H1 (cell line): Measurements from ENCODE around the gene OLFM1. TPM values are rescaled to one million over a fixed set of nuclear protein-coding genes. Genes with fewer than 3 reads are reported as not detected.

Experiments used
- CTCF ChIA-PET: fragments of 300-600 bp; sonication (Branson Sonifier 250); formaldehyde crosslinking; loops from one replicate; lab custom pipeline; 2021; ENCODE audit not compliant: partially characterized antibody; lab: Charles Lee
- POLR2A ChIA-PET: fragments of 300-600 bp; sonication (Branson Sonifier 250); formaldehyde crosslinking; loops from one replicate; lab custom pipeline; 2021; ENCODE audit warnings: inconsistent platforms; ENCODE audit not compliant: partially characterized antibody; lab: Charles Lee
- DNase-seq, 2 experiments: peaks; one replicate each; pipeline versions ENCODE4 v3.0.0 to v3.0.0-alpha.2; 2010 to 2022; ENCODE audit warnings: low spot score in 2 of 2, low read depth in 1 of 2, mixed read lengths in 1 of 2
- FAIRE-seq: peaks from 2 replicates; lab custom pipeline; 2011; peaks lifted over from hg19 to GRCh38; lab: Jason Lieb, UNC
- H2AFZ ChIP-seq: 2 replicates; pipeline ENCODE4 v1.8.1; 2012; ENCODE audit warnings: low read length, inconsistent platforms
- H2AK5ac ChIP-seq: 2 replicates; pipeline ENCODE4 v1.6.1; 2013; ENCODE audit warnings: low read depth, low read length
- H2BK120ac ChIP-seq: replicated peaks from 2 replicates; pipeline ENCODE3; 2013; ENCODE audit warnings: low read depth, low read length, inconsistent platforms
- H2BK12ac ChIP-seq: 2 replicates; pipeline ENCODE4 v1.6.1; 2013; ENCODE audit warnings: low read depth, low read length
- H2BK15ac ChIP-seq: 2 replicates; pipeline ENCODE4 v1.6.1; 2013; ENCODE audit warnings: low read length
- H2BK20ac ChIP-seq: 2 replicates; pipeline ENCODE4 v1.6.1; 2013; ENCODE audit warnings: low read length
- H2BK5ac ChIP-seq: 2 replicates; pipeline ENCODE4 v1.6.1; 2013; ENCODE audit warnings: low read depth, low read length
- H3K14ac ChIP-seq: 2 replicates; pipeline ENCODE4 v1.6.1; 2013; ENCODE audit warnings: inconsistent platforms; ENCODE audit not compliant: insufficient read length
- H3K18ac ChIP-seq: 2 replicates; pipeline ENCODE4 v1.6.1; 2013; ENCODE audit warnings: low read length; ENCODE audit errors: extremely low read depth
- H3K23ac ChIP-seq: 2 replicates; pipeline ENCODE4 v1.6.1; 2013; ENCODE audit warnings: inconsistent platforms; ENCODE audit not compliant: insufficient read length
- H3K23me2 ChIP-seq: 2 replicates; pipeline ENCODE4 v1.6.1; 2013; ENCODE audit warnings: low read depth, low read length
- H3K27ac ChIP-seq: 2 replicates; pipeline ENCODE4 v1.6.1; 2011; ENCODE audit warnings: low read depth, low read length, inconsistent platforms
- H3K27me3 ChIP-seq, 4 experiments: replicated peaks in 1 of 4; 1 replicate in 1 of 4; 2 replicates in 3 of 4; pipeline versions ENCODE4 v1.6.1 to v1.8.1; 2011 to 2013; ENCODE audit warnings: low read length in 3 of 4, mild to moderate bottlenecking in 3 of 4, inconsistent platforms in 2 of 4, mixed read lengths in 2 of 4, moderate library complexity in 1 of 4; ENCODE audit not compliant: control insufficient read depth in 3 of 4, insufficient read depth in 3 of 4; ENCODE audit errors: extremely low read depth in 1 of 4
- H3K36me3 ChIP-seq, 4 experiments: 2 replicates each; pipeline versions ENCODE4 v1.6.1 to v1.8.1; 2011 to 2013; ENCODE audit warnings: mild to moderate bottlenecking in 4 of 4, low read length in 3 of 4, moderate library complexity in 2 of 4, control low read depth in 1 of 4, inconsistent platforms in 1 of 4; ENCODE audit not compliant: insufficient read depth in 4 of 4, control insufficient read depth in 2 of 4
- H3K4ac ChIP-seq: replicated peaks from 2 replicates; pipeline ENCODE3; 2013; ENCODE audit warnings: low read length, low read depth, mixed read lengths, inconsistent platforms; ENCODE audit not compliant: insufficient read length
- H3K4me1 ChIP-seq, 4 experiments: replicated peaks in 1 of 4; 1 replicate in 1 of 4; 2 replicates in 3 of 4; pipeline versions ENCODE4 v1.6.1 to v1.8.1; 2011 to 2013; ENCODE audit warnings: low read length in 3 of 4, inconsistent platforms in 2 of 4, mixed read lengths in 1 of 4; ENCODE audit not compliant: insufficient read depth in 4 of 4, control insufficient read depth in 3 of 4
- H3K4me2 ChIP-seq, 2 experiments: 2 replicates each; pipeline versions ENCODE4 v1.6.1 to v1.8.1; 2011 to 2013; ENCODE audit warnings: low read depth in 2 of 2, low read length in 2 of 2, control low read depth in 1 of 2, inconsistent platforms in 1 of 2, mild to moderate bottlenecking in 1 of 2; ENCODE audit not compliant: insufficient read depth in 1 of 2
- H3K4me3 ChIP-seq, 4 experiments: fragments of 200-600, 300-600 bp in 1 of 4; sonication (generic), shearing (Covaris generic), sonication (Bioruptor Twin) in 1 of 4; 2 replicates each; pipeline versions ENCODE4 v1.5.1 to v1.8.1; 2011 to 2016; ENCODE audit warnings: low read length in 4 of 4, low read depth in 3 of 4, control low read depth in 2 of 4, inconsistent platforms in 2 of 4, mild to moderate bottlenecking in 2 of 4, mixed read lengths in 1 of 4, moderate library complexity in 1 of 4; ENCODE audit not compliant: insufficient read depth in 2 of 4; ENCODE audit errors: extremely low read depth in 1 of 4
- H3K56ac ChIP-seq: replicated peaks from 2 replicates; pipeline ENCODE3; 2013; ENCODE audit warnings: low read depth, mild to moderate bottlenecking, mixed read lengths, low read length, inconsistent platforms; ENCODE audit not compliant: insufficient read length
- H3K79me1 ChIP-seq: 2 replicates; pipeline ENCODE4 v1.6.1; 2013; ENCODE audit warnings: low read depth, low read length, control low read depth
- H3K79me2 ChIP-seq, 2 experiments: 2 replicates each; pipeline versions ENCODE4 v1.6.1 to v1.8.1; 2012 to 2013; ENCODE audit warnings: low read length in 2 of 2, mild to moderate bottlenecking in 2 of 2, inconsistent platforms in 1 of 2; ENCODE audit not compliant: insufficient read depth in 2 of 2, control insufficient read depth in 1 of 2
- H3K9ac ChIP-seq, 4 experiments: replicated peaks in 1 of 4; 1 replicate in 1 of 4; 2 replicates in 3 of 4; pipeline versions ENCODE4 v1.6.1 to v1.8.1; 2011 to 2013; ENCODE audit warnings: low read depth in 3 of 4, low read length in 3 of 4, control low read depth in 2 of 4, mild to moderate bottlenecking in 2 of 4, moderate library complexity in 2 of 4, inconsistent platforms in 1 of 4; ENCODE audit errors: extremely low read depth in 1 of 4
- H3K9me3 ChIP-seq, 2 experiments: 2 replicates each; pipeline versions ENCODE4 v1.6.1 to v1.8.1; 2012 to 2013; ENCODE audit warnings: mild to moderate bottlenecking in 2 of 2, moderate library complexity in 2 of 2, control low read depth in 1 of 2, inconsistent platforms in 1 of 2, low read depth in 1 of 2, low read length in 1 of 2, mixed read lengths in 1 of 2; ENCODE audit not compliant: insufficient read depth in 2 of 2
- H4K20me1 ChIP-seq, 2 experiments: replicated peaks in 1 of 2; 2 replicates each; pipeline versions ENCODE3 to v1.8.1; 2011 to 2013; ENCODE audit warnings: inconsistent platforms in 2 of 2, low read length in 2 of 2, mild to moderate bottlenecking in 1 of 2; ENCODE audit not compliant: insufficient read depth in 2 of 2, control insufficient read depth in 1 of 2
- H4K5ac ChIP-seq: 2 replicates; pipeline ENCODE4 v1.6.1; 2013; ENCODE audit warnings: low read length, low read depth, mixed read lengths, inconsistent platforms; ENCODE audit not compliant: insufficient read length
- H4K8ac ChIP-seq: 2 replicates; pipeline ENCODE4 v1.8.0; 2013; ENCODE audit warnings: mild to moderate bottlenecking, moderate library complexity, low read length, inconsistent platforms; ENCODE audit not compliant: insufficient read depth; ENCODE audit errors: extremely low read depth
- H4K91ac ChIP-seq: replicated peaks from 2 replicates; pipeline ENCODE3; 2013; ENCODE audit warnings: low read length, mixed read lengths, inconsistent platforms; ENCODE audit not compliant: insufficient read length
- BRCA1 ChIP-seq: IDR thresholded peaks from 2 replicates; pipeline ENCODE4 v1.6.1; 2012; ENCODE audit warnings: low read depth, low read length, improper control_type of control experiment
- GTF2F1 ChIP-seq: IDR thresholded peaks from 2 replicates; pipeline ENCODE4 v1.6.1; 2012; ENCODE audit warnings: low read depth, low read length, improper control_type of control experiment, borderline replicate concordance
- SUZ12 ChIP-seq: fragments of 200-600 bp; sonication (generic); IDR thresholded peaks from 2 replicates; pipeline ENCODE4 v1.6.1; 2012; ENCODE audit warnings: mild to moderate bottlenecking, inconsistent platforms, low read length, moderate library complexity, mixed read lengths
- WGBS, 2 experiments: shearing (Covaris generic) in 1 of 2; methylation state at CpG; one replicate each; pipeline versions ENCODE4 v1.1.6 to v1.1.7; 2013 to 2015; ENCODE audit warnings: low lambda C conversion rate in 2 of 2, mixed read lengths in 2 of 2, inconsistent platforms in 1 of 2, low coverage in 1 of 2, missing lambda C conversion rate in 1 of 2; ENCODE audit not compliant: insufficient replicate concordance in 2 of 2, insufficient coverage in 1 of 2, insufficient read length in 1 of 2; ENCODE audit errors: extremely low coverage in 1 of 2, missing lambda C conversion rate in 1 of 2; 5-methylcytosine and 5-hydroxymethylcytosine counted together
- polyA plus RNA-seq, 7 experiments: library from polyadenylated mRNA; depleted of rRNA in 3 of 7; stranded (reverse) in 5 of 7; unstranded in 2 of 7; fragments of >200 nt in 5 of 7; fragments of 200-250 nt in 2 of 7; gene quantifications; 1 replicate in 5 of 7; 2 replicates in 1 of 7; 4 replicates in 1 of 7; pipeline versions ENCODE4 v1.2.1 to v1.2.3, GENCODE V29; 2011 to 2013; ENCODE audit warnings: missing spikeins in 2 of 7, mixed read lengths in 2 of 7
- total RNA-seq: library from RNA; stranded (reverse); fragmentation: NEBNext Ultra II Directional; extraction: Animal tissue kit (Norgen Biotek cat#: 25700); gene quantifications from 2 replicates; pipeline ENCODE4 v1.2.1, GENCODE V29; 2021

The OLFM1 gene
- total and polyA plus RNA-seq, 2 of the 8 experiments (the other 6 are each of a cell fraction or from before 2014, with no cell fraction given) = 53.0 to 53.4 TPM

- no peak for DNase-seq
- 91% methylated on average over 17 of the region's 17 CpGs; no CpG with 5 or more reads in 1 of the 2 experiments for WGBS, 2 experiments
- no peak overlapping the region for H4K91ac ChIP-seq
- no peak overlapping the region for H2AFZ ChIP-seq
- H2BK5ac ChIP-seq = no peak overlapping the region
- H4K5ac ChIP-seq = no peak overlapping the region
- no peak overlapping the region for H3K23ac ChIP-seq
- H2AK5ac ChIP-seq = no peak overlapping the region
- H3K36me3 ChIP-seq = no peaks in the 10 kb centered on the region
- H3K27me3 ChIP-seq = no peaks in the 10 kb centered on the region
- H3K9me3 ChIP-seq = peaks cover 0 to 4% of the 10 kb centered on the region in 2 experiments; a peak in 1 of 4 replicates
- H3K4me2 ChIP-seq = no peak overlapping the region
- H3K79me2 ChIP-seq = no peaks in the 10 kb centered on the region
- H3K9ac ChIP-seq = no peak overlapping the region
- no peak overlapping the region for H3K4ac ChIP-seq
- H3K27ac ChIP-seq = no peak overlapping the region
- H2BK20ac ChIP-seq = no peak overlapping the region
- no peak for TF ChIP-seq BRCA1
- no peak for TF ChIP-seq GTF2F1
- no peak for TF ChIP-seq SUZ12
- TF ChIP-seq, all 59 proteins: peak for 0
- H4K8ac ChIP-seq = no peak overlapping the region
- H2BK120ac ChIP-seq = no peak overlapping the region
- H2BK12ac ChIP-seq = no peak overlapping the region
- H3K18ac ChIP-seq = no peak overlapping the region
- H3K23me2 ChIP-seq = no peaks in the 10 kb centered on the region
- ChIA-PET CTCF (interaction anchor here (0.8 to 1.1 kb wide), 2 partner anchors 26 to 27 kb away, joined by 3 read pairs; no protein-coding TSS in a partner anchor), POLR2A (no interaction called here)
- H3K79me1 ChIP-seq = no peaks in the 10 kb centered on the region
- no peaks in the 10 kb centered on the region for H4K20me1 ChIP-seq
- no peak overlapping the region for H3K56ac ChIP-seq
- H3K14ac ChIP-seq = no peak overlapping the region
- no peaks in the 10 kb centered on the region for H3K4me1 ChIP-seq
- no peak overlapping the region for H3K4me3 ChIP-seq
- no peak overlapping the region for H2BK15ac ChIP-seq
- FAIRE-seq = no peak
These were observed 36.0 kb upstream of the OLFM1 start for GRCh38 chr9:135051316-135052038.
